HT1080 (cell line): ENCODE measurements around the gene TRIM41. TPM values are rescaled to one million over a fixed set of nuclear protein-coding genes. Genes with fewer than 3 reads are reported as not detected.
"Not testable (repeated sequence)": the region's sequence is repeated elsewhere in the genome, so short reads cannot be mapped to it uniquely, and the experiment has no call there.

ENCODE experiments used
- DNase-seq: peaks from one replicate; pipeline ENCODE4 v3.0.0-alpha.2; 2015; ENCODE audit warnings: low read depth
- small RNA-seq: library from RNA; depleted of rRNA; stranded (forward); fragments of <200 nt; gene quantifications from one replicate; pipeline ENCODE3, GENCODE V24; 2014
- total RNA-seq: library from RNA; depleted of rRNA; stranded (reverse); fragments of >200 nt; shearing (Covaris generic); gene quantifications from 2 replicates; pipeline ENCODE4 v1.2.3, GENCODE V29; 2014; rRNA removed

The TRIM41 gene
- total RNA-seq, 1 experiment from 2014 or later, result 29.1 TPM

DNA sequence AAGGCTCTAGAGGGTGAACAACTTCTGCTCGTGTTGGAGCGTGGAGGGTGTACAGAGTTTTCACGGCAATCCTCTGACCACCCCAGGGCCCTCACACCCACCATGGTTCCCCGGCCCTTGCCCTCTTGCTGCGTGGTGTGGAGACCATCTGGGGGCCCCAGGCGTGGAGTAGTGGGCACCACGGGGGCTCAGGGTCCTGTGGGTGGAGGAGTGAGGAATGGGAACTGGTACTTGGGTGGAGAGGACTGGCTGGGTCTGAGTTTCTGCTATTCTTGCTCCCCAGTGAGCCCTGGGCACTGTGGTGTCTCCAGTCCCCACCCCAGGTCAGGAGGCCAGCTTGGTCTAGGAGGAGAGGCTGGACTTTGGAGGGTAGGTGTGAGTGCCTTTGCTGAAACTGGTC is 59.8 kb downstream of the TRIM41 start:
- no peak for DNase-seq

DNA sequence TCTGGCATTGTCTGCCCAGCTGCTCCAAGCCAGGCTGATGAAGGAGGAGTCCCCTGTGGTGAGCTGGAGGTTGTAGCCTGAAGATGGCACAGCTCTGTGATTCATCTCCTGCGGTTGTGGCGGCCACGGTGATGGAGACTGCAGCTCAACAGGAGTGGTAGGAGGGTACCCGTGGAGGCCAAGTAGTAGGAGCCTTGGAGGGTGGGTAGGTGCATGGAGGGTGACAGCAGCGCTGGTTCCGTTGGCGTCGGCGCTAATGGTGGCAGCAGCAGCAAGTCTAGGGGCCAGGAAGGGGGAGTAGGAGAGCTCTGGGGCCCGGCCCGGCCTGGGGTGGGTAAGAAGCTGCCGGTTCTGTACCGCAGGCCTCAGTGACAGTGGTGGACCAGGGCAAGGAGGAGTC is 60.3 kb downstream of the TRIM41 start:
- DNase-seq, result peak; percentile 68

DNA sequence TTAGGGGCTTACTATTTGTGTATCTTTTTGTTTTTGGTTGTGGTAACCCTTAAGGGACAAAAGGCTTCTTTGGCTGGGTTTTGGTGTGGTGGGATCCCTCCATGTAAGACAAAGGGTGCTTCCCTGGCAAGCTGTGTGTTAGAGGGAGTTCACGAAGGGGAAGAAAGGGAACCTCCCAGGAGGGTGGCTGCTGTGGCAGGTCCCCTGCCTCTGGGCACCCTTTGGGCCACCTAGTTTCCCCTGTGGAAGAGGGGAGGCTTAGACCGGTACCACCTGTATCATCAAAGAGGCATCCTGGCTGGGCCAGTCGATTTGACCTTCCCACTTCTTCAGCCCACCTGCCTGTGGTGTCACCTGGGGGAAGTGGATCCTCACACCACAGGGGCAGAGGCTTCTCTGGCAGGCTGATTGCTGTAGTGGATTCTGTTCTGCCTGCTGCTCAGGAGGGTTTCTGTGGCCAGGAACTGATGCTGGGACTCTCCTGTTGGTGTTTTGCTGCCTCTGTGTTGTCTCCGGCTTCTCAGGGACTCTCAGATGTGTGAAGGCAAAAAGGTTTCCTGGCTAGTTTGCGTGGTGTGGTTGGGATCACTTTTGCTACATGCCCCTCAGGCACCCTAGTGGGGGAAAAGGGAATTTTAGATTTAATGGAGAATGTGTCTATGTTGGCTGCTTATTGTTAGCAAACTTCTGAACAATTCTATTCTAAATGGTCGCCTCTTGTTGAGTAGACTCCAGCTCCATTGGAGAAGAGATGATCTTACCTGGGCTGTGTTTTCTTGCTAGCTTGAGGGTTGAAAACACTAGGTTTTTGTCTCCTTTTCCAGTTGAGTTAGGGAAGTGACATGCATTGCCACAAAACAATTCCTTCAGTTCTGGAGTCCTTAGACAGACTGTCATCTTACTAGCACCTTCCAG is 61.0 kb downstream of the TRIM41 start:
- DNase-seq, result not testable (repeated sequence)

Small RNA genes within 50 kb of the gene (small RNA-seq; reads per million reads assigned to genes)
- not detected for gene MIR4638
- gene SNORD95, result not detected
- not detected for gene SNORD96A

Other genes with a start within 250 kb of the TRIM41 start
- gene BTNL3, start 234.4 kb upstream of the TRIM41 start, total RNA-seq, result not detected in 2 replicates
- 0.18 and 1.3 TPM in 2 replicates for gene BTNL9, start 183.0 kb upstream of the TRIM41 start, total RNA-seq
- not detected in 2 replicates for gene OR2V1, start 92.1 kb upstream of the TRIM41 start, total RNA-seq
- not detected in 2 replicates for gene OR2V2, start 75.7 kb upstream of the TRIM41 start, total RNA-seq
- 12.6 and 15.4 TPM in 2 replicates for gene TRIM7, start 18.1 kb upstream of the TRIM41 start, total RNA-seq
- gene RACK1, start 20.6 kb downstream of the TRIM41 start, total RNA-seq, result 7,519 and 7,681 TPM in 2 replicates
- gene TRIM52, start 37.9 kb downstream of the TRIM41 start, total RNA-seq, result 3.5 and 7.7 TPM in 2 replicates
- gene OR4F3, start 144.0 kb downstream of the TRIM41 start, total RNA-seq, result not detected in 2 replicates